Activated CD4-positive, alpha-beta T cell treated with anti-CD3 and anti-CD28 coated beads for 24 hours (primary cell): Measurements from ENCODE around the gene ADAMTSL1.
"Not testable (repeated sequence)": the region's sequence is repeated elsewhere in the genome, so short reads cannot be mapped to it uniquely, and the experiment has no call there.

Experiments
- DNase-seq, 2 donors: peaks; one replicate each; pipeline ENCODE4 v3.0.0-alpha.2; 2020; ENCODE audit warnings: low read depth in 2 of 2

ADAMTSL1 gene

DNA sequence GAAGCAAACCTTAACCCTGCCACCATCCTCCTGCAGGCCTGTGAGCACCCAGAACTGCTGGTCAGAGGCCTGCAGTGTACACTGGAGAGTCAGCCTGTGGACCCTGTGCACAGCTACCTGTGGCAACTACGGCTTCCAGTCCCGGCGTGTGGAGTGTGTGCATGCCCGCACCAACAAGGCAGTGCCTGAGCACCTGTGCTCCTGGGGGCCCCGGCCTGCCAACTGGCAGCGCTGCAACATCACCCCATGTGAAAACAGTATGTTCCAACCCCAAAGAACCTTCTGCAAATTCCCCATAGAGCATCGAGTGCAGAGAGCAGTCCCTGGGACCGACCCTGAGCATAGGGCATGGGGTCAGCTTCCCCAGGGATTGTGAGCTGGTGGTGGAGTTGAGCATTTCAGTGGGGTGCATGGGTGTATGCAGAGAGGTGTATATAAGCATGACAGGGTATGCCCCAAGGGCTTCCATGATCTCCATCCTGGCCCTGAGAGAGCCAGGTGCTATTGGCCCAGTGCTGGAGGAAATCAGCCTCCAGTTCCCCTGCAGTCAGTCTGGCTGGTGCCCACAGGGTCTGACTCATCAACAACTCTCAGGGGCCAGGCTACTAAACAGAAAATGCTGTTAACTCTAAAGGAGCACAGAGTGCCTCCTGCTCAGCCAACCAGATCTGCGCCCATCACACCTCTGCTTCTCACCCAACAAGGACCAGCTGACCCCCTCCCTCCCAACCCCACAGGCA is 432.9 kb downstream of the ADAMTSL1 start:
- DNase-seq = no peak

DNA sequence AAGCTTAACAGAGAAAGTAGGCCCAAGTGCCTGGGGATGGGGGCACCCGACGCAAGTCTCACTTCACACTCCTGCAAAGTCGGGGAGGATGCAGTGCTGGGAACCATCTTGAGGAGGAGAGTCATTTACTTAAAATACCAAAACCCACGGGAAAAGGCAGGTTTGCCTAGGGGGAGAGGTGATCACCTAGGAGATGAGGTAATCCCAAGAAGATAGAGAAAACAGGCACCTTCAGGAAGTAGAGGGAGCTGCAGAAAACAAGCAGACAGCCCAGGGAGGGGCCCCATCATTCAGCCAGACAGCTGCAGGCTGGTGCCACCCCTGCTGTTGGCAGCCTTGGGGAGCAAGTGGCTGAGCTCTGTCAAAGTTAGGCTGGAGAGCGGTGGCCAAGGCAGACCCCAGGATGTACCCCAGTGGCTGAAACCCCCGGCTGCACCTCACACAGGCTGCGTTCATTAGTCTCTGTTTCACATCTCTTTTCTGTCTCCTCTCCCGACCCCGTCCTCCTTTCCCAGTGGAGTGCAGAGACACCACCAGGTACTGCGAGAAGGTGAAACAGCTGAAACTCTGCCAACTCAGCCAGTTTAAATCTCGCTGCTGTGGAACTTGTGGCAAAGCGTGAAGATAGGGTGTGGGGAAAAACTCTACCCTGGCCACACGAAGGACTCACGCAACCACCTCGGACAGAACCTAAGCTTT is 434.1 kb downstream of the ADAMTSL1 start:
- no peak for DNase-seq

DNA sequence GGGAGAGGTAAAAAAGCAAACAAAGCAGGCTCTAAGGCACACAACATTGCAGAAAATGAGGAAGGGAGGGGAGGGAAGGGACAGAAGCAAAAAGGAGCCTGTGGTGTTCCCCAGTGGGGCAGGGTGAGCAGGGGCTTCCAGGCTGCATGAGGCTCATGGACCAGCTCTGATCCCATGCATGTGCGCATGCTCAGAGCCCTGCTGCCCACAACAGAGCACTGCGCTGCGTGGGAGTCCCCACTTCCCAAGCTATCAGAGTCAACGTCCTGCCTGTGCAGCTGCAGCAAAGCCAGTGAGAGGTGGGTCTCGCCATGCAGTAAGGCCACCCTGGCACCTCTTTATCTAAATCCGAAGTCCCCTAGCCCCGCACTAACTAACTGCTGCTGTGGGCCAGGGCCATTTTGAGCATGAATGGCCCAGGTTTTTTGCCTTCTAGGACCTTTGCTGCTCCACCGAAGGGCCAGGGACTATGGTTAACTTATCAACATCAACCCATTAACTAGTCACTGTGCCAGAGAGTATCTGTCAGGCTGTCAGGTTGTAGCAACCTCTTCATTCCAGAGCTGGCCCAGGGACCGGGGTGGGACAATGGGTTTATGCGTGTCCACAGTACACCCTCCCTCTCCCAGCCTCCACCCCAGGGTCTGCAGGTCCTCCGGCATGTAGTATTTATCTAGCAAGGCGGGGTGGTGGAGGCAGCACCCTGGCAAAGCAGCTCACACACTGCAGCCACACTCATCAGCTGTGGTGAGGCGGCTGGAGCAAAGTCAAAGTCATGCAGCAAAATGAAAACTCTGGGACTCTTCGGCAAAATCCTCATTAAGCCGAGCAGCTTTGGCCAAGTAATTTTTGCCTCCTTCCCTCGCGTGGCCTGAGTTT is 435.4 kb downstream of the ADAMTSL1 start:
- no peak for DNase-seq

DNA sequence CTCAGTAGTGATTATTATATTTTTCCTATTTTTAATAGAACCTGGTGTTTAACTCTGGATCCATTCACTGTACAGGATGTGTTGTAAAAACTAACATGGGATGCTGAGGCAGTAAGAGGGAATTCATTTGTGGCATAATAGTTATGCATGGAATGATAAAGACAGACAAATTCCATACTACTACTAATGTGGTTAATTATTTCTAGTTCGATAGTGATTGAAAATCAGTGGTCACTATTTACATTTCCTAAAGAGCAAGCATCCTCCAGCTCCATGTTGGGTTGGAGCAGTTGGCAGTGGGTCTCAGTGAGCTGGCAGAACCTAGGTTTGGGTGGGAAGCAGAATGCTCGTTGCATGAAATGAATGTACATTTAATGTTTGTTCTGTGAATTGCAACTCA is 436.5 kb downstream of the ADAMTSL1 start:
- no peak for DNase-seq

DNA sequence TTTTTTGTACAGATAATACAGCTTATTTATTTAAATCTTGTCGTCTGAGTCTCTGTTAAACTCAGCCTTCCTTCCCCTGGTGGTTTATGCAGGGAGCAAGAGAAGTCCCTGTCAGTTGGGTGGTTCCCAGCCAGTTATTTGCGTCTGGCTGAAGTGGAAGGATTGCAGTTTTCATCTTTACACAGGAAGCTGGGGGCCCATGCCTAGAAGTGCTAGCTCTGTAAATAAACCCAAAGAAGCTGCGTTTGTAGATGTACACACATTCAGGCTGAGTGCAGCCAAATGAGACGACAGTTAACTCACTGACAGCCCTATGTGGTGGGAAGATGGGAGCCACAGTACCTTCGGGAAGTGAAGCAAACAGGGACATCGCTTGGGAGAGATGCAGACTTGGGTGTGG is 437.0 kb downstream of the ADAMTSL1 start:
- no peak for DNase-seq

DNA sequence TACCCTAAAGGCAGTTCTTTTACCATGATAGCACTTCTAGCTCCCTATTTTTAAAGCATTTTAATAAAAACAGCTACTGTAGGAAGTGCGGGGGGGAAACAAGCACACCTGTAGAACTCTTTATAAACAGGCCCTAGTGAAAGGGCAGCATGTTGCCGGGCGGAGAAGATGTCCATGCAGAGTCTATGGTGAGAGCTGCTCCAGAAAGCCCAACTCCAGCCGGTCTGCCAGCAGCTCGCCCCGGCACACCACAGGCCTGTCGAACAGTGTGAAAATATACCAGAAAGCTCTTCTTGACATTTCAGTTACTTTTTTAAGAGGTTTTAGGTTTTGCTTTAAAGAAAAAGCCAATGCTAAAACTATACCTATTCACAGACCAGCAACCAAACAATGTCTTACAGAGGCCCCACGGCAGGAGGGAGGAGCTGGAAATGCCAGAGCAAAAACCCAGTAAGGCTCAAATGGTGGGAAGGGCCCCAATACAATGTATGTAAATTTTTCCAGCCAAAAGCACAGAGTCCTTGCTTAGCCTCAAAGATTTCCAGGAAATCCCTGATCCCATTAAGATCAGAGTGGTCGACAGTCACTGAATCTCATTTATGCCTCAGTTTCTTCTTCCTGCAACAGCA is 437.9 kb downstream of the ADAMTSL1 start:
- no peak for DNase-seq

DNA sequence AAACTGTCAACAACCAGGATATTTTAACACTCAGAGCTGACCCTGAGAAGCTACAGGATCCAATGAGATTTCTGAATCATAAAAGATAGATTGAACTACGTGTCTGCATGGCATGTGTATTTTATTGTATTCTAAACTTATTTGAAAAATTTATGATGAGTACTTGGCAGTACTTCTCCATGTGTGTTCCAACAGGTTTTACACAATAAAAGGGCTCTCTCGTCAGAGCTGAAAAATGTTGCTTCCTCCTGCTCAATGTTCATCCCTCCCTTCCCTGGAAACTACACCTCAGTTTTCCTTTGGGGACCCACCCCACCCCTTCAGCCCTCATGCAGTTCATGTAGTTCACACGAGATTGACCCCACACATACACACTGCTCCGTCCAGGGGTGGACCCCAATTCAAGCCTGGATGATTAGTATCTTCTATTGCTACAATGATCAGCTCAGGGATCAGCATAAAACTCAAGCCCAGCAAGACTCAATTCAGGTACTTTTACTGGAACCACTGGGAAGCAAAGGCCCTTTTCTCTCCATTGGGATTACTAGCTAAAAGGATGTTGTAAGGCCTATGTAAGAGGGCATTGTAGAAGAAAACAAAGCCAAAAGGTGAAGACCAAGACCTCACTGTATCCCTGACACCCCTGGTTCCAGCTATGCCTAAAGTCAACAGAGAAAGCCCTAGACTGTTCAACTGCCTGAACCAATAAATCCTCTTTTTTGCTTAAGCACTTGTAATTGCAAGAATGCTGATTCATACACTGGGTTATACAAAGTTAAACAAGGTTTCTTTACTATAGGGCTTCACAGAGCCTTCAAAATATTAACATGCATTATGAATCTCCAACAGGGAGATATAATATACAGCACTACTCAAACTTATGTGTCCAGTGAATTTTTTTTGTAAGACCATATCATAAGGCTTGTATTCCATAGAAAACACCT is 446.5 kb downstream of the ADAMTSL1 start:
- DNase-seq = no peak

DNA sequence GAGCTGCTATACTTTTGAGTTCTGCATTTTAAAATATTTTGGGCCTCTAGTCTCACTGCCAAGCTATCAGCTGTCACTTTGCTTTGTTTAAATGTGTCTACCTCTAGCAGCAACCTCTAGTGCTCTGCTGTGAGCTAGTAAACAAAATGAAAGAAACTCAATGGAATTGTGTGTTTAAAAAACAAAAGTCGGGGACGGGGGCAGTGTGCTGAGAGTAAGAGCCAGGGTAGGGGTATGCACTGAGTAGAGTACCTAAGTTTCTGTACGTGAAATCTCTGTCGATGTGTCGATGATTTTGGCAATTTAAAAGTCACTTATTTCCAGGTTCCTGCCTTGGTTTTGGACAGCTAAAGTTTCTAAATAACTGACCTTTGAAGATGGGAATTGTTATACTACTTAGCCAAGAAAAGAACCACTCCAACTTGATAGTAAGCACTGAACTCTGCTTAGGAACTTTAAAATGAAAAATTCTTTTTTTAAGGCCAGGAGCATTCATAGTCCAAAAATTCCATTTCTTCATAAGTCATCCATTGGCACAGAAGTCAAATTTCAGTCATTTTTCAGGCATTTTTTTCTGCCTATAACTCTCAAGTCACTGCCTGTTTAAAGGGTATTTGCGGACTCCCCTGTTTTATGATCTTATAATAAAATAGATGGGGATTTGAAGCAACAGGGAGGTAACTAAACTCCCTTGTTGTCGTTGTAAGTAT is 447.6 kb downstream of the ADAMTSL1 start:
- DNase-seq = no peak

DNA sequence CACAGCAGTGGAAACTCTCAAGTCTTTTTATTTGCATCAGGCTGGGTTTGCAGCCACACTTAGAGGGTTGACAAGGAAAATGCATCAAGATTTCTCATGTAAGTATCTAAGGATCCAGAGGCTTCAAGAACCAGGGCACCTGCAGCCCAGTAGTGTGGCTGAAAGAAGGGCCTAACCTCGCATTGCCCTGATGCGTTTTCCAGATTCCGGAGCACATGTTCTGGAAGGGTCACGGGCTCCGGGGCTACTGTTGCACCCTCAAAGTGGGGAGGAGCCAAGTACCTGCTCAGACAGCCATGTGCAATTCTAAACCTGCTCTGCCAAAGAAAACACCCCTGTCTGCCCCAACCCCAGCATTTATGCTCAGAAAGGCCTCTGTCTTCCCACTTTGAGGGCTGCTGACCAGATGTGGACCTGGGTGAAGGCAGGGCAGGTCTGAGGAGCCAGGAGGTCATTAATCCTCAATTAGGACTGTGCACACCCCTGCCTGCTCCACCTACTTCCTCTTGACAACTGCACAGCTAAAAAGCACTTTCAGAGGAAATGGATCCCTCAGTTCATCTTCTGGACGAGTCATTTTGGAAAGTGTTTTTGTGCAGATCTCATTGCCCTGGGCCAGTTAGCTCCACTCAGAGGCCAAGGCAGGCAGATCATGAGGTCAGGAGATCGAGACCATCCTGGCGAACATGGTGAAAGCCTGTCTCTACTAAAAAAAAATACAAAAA is 448.4 kb downstream of the ADAMTSL1 start:
- no peak for DNase-seq

DNA sequence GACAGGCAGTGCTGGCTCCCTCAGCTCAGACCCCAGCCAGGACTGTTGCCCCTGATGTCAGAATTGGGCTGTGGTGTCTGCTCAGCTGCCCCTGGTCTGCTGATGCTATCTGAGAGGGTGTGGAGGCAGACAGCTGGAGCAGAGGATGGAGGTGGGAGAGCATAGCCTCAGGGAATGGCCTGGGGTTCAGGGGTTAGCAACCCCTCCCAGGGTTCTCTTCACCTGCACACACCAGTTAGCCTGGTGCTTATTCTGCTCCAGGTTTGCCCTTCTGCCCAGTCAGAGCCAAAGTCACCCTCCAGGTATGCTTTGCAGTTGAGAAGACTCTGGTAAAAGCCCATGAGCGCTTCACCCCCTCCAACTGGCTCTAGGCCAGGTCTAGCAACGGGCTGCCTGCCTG is 449.2 kb downstream of the ADAMTSL1 start:
- no peak for DNase-seq

DNA sequence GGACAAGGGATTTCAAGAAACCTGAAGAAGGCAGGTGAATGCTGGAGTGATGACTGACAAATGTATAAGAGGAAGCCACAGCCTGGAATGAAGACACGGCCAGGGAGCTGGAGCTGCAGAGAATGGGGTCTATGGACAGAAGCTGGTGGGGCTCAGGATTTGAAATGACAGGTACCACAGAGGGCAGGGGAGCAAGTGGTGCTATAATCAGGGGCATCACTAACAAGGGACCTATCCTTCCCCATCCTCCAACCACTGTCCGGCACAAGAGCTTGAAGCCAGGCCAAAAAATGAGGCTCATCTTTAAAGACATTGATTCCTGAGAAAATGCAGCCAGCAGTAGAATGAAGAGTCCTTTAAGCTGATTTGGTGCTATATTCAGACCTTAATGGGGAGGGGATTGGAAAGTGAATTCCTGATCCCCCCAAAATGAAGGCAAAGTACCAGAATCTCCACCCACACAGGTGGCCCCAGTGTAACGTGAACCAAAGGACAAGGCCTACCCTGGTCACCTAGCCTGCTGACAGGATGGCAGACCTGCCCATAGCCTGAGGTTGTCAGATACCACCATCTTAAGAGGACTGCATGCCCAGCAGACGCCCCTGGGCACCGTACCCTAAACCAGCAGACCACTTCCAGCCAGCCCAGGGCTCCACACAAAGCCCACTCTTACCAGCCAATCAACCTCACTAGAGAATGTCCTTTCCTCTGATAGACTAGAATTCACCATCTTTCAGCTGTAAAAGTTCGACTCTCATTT is 449.9 kb downstream of the ADAMTSL1 start:
- no peak for DNase-seq

DNA sequence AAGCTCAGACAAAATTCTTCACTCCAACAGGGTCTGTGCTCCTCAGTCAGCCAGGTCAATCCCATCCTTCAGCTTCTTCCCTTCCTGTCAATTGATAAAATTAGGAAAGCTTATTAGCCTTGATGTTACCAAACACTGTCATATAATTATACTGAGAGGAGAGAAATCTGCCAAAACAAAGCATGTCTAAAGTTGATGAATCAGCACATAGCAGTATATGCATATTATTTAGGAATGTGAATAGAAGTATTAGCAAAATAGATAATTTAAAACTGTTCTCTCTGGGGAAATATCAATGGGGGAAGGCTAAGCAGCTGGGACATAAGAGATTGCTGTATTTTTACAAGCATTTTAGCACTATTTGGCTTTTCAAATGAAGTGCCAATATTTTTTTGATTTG is 451.9 kb downstream of the ADAMTSL1 start:
- DNase-seq = no peak

DNA sequence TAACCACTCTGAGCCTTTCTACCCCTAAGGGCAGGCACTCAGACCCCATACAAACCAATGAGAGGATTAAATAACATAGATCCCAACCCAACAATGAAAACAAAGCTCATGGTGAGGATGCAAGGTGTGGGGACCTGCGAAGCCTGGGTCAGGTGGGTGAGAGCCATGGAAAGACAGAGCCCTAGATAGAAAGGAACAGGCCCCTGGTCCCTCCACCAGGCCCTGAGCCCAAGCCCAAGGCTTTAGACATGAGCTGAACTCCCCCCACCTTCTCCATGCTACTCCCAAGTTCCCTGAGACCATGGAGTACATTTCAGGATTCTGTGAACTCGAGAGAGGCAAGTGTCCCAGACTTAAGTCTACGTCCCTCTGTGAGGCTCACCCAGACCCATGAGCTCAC is 452.6 kb downstream of the ADAMTSL1 start:
- DNase-seq = no peak

DNA sequence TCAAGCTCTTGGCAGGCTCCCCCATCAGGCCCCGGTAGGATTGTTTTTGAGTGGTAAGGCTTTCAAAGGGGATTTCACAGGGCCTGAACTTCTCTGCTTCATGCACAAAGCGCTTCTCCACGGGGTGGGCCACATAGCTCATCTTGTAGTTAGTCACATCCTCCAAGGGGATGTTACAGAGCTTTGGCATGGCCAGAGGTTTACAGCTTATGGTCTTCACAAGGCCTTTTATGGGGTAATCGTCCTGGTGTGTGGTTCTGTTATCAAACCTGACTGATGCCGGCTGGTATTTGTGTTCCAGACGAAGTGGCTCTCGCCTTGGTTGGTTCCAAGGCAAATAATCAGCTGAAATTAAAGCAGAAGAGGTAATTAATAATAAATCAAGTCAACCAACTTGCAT is 454.8 kb downstream of the ADAMTSL1 start:
- DNase-seq = no peak

DNA sequence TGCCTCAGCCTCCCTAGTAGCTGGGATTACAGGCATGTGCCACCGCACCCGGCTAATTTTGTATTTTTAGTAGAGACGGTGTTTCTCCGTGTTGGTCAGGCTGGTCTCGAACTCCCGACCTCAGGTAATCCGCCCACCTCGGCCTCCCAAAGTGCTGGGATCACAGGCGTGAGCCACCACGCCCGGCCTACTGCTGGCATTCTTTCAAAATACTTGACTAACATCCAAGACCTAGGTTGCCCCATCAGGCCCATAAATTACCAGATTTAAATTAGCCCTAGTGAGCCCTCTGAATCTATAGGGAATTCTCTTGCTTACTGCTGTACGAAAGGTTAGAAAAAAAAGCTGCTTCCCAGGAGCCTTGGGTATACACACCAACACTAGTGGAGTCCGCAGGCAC is 456.7 kb downstream of the ADAMTSL1 start:
- DNase-seq = not testable (repeated sequence)

DNA sequence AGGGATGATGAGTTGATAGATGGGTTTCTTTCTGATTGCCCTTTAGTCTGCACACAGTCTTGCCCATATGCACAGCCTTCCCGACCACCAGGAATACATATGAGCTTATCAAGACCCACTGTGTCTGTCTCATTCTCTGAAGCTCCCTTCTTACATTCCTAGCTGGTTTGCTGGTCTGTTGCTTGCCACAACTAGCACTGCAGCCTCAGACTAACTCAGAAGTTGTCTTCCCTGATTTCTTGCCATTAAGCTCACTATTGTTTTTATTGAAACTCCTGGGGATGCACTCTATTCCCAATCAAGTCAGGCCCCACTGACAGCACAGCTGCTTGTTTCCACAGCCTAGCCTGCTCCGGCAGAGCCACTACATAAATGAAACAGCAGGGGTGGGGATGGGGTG is 461.6 kb downstream of the ADAMTSL1 start:
- no peak for DNase-seq

DNA sequence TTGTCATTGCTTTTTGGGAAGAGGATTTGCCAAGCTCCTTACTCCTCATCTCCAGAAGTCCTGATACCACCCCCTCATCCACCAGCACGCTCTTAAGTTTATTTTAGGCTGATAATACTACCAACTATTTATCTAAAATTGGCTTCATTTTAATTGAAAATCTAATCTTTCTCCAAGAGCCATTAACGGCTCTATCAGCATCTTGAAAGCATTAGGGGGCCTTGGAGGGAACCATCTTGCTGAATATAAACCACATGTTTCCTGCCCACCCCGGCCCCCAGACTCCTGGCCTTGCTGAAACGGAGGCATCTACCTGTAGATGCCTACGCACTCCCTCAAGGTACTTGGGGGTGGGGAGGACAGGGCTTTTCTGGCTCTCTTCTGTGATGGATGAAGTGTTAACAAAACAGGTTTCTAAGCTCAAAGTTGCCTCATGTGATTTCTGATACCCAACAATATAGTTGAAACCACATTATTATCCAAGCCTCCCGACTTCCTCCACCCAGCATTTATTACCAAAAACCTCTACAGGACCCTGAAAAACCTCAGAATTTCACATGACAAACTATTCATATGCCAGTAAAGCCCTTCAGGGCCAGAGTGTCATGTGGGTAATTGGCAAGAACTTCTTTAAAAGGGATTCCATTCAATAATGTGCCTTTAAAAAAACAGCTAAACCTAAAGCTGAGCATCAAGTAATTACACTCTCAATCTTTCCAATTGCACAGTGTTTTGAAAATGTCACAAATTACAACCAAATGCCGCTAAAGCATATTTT is 462.3 kb downstream of the ADAMTSL1 start:
- no peak for DNase-seq

DNA sequence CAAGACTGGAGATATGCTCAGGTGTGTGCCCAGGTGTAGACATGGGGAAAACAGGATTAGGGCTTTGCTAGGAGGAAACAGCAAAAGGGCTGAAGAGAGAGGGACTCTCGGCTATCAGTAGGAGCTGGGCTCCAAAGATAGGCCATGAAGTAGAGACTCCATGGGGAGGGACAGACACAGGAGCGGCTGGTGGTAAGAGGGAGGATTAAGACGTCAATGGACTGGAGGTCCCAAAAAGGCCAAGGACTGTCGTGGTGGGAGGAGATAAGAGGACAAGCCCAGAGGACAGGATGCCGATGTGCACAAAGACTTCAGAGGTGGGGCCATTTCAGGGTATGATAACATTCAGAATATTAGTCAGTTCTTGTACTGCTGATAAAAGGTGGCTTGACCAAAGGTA is 466.0 kb downstream of the ADAMTSL1 start:
- DNase-seq = no peak
